ENCODE data around the gene RUNX3.

RUNX3 gene

GRCh38 chr1:24898909-24899439 lies 31.1 kb downstream of the RUNX3 start:
- TF ChIP-seq CTCF (IDR thresholded peaks at IDR 0.05; ENCODE audit: low read depth, low read length, missing control alignments), result no peak
- DNase-seq (ENCODE audit: low read depth), result no peak
- H3K4me3 ChIP-seq (ENCODE audit: low read depth, low read length), result no peak overlapping the region
- in situ Hi-C loops (cut with HindIII; ENCODE audit: low sequenced_read_pairs), result no loop called here

GRCh38 chr1:24898152-24898908 lies 31.7 kb downstream of the RUNX3 start:
- H3K4me3 ChIP-seq (ENCODE audit: low read depth, low read length), result no peak overlapping the region
- in situ Hi-C loops (cut with HindIII; ENCODE audit: low sequenced_read_pairs), result no loop called here
- TF ChIP-seq CTCF (IDR thresholded peaks at IDR 0.05; ENCODE audit: low read depth, low read length, missing control alignments), result peak; percentile 88
- no peak for DNase-seq (ENCODE audit: low read depth)

DNA sequence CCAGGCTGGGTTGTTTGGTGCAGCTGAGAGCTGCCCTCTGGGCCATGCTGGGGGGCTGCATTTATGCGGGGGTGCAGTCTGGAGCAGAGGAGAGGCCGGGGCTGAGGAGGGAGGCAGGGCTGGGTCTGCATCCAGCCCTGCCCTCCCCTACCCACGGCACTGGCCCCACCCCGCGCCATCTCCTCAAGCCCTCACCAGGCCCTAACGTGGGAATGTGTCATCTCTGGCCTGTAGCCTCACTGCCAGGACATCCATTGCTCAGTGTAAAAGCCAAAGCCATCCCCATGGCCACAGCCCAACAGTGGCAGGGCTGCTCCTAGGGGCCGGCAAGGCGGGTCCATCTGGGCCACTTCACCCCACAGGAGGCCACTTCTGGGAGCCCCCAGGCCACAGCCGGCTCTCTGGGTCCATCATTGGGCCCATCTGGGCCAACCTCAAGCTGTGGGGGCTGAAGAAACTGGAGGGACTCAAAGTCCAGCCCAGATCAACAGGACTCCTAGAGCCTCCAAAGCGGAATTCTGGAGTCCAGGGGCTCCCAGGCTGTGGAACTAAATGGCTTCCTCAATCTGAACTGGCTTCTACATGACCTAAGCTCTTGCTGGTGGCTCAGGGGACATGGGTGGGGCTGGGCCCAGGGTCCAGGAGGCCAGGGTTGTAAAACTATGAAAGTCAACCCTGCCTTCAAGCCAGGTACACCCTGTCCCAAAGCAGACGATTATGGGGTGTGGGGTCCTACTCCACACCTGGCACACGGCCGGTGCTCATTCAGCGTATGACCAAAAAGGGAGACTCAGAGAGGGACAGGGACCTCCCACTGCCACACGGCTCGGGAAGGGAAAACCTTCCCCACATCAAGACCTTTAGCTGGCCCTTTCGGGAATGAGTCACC lies 32.6 kb downstream of the RUNX3 start:
- in situ Hi-C loops (cut with HindIII; ENCODE audit: low sequenced_read_pairs), result no loop called here
- no peak for TF ChIP-seq CTCF (IDR thresholded peaks at IDR 0.05; ENCODE audit: low read depth, low read length, missing control alignments)
- no peak for DNase-seq (ENCODE audit: low read depth)
- no peak overlapping the region for H3K4me3 ChIP-seq (ENCODE audit: low read depth, low read length)

DNA sequence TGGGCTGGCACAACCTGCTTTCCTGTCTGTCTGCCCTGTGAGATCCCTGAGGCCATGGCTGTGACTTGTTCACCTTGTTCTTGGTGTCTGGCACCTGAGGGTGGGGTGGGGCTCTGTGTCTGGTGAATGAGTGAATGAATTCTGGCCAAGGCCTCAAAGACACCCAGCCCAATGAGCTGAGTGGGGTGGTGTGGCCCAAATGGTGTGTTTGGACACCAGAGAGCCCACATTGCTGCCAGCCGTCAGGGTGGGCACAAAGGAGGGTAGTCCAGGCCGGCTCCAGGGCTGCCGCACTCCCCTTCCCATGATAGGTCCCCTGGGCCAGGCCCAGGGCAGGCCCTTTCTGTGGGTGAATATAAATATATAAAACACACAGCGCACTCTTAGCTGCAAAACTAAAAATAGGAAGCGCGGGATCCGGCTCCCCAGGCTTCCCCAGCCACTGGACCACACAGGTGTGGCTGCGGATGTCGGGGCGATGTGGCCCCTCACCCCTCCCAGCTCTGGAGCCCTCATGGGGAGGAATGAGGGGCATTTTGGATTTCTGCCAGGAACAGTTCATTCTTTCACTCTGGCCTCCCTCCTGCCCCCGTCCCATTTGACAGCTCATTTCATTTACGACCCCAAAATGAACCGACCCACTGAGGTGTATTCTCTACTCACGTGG lies 33.3 kb downstream of the RUNX3 start:
- TF ChIP-seq CTCF (IDR thresholded peaks at IDR 0.05; ENCODE audit: low read depth, low read length, missing control alignments), result no peak
- in situ Hi-C loops (cut with HindIII; ENCODE audit: low sequenced_read_pairs), result no loop called here
- DNase-seq (ENCODE audit: low read depth), result no peak

GRCh38 chr1:24896176-24896575 lies 33.9 kb downstream of the RUNX3 start:
- in situ Hi-C loops (cut with HindIII; ENCODE audit: low sequenced_read_pairs), result no loop called here
- H3K4me3 ChIP-seq (ENCODE audit: low read depth, low read length), result no peak overlapping the region
- TF ChIP-seq CTCF (IDR thresholded peaks at IDR 0.05; ENCODE audit: low read depth, low read length, missing control alignments), result no peak
- no peak for DNase-seq (ENCODE audit: low read depth)

More for the DNA sequence above, 33.3 kb downstream of the RUNX3 start:
- no peak overlapping the region for H3K4me3 ChIP-seq (ENCODE audit: low read depth, low read length)

GRCh38 chr1:24895511-24895910 lies 34.6 kb downstream of the RUNX3 start:
- in situ Hi-C loops (cut with HindIII; ENCODE audit: low sequenced_read_pairs), result no loop called here
- H3K4me3 ChIP-seq (ENCODE audit: low read depth, low read length), result no peak overlapping the region
- no peak for DNase-seq (ENCODE audit: low read depth)
- TF ChIP-seq CTCF (IDR thresholded peaks at IDR 0.05; ENCODE audit: low read depth, low read length, missing control alignments), result no peak

Measured in astrocyte of the cerebellum (primary cell).